HT-29 (cell line): ENCODE data around the gene DEFB129. TPM values are rescaled to one million over a fixed set of nuclear protein-coding genes. Genes with fewer than 3 reads are reported as not detected.

Source experiments
- total RNA-seq: library from RNA; depleted of rRNA; stranded (reverse); fragments of >200 nt; shearing (Covaris generic); gene quantifications from 2 replicates; pipeline ENCODE4 v1.2.3, GENCODE V29; 2014; rRNA removed

DEFB129 gene
- total RNA-seq, 1 experiment from 2014 or later = not detected

Other genes with a start within 250 kb of the DEFB129 start
- not detected in 2 replicates for gene DEFB125, start 139.6 kb upstream of the DEFB129 start, total RNA-seq
- gene DEFB126, start 84.7 kb upstream of the DEFB129 start, total RNA-seq = not detected in 2 replicates
- not detected in 2 replicates for gene DEFB127, start 69.8 kb upstream of the DEFB129 start, total RNA-seq
- gene DEFB128, start 37.5 kb upstream of the DEFB129 start, total RNA-seq = not detected in 2 replicates
- gene DEFB132, start 30.5 kb downstream of the DEFB129 start, total RNA-seq = not detected in 2 replicates
- 0.08 and 1.5 TPM in 2 replicates for gene C20orf96, start 63.5 kb downstream of the DEFB129 start, total RNA-seq
- gene ZCCHC3, start 70.3 kb downstream of the DEFB129 start, total RNA-seq = 15.5 and 16.8 TPM in 2 replicates
- gene SOX12, start 98.3 kb downstream of the DEFB129 start, total RNA-seq = 2.7 and 3.9 TPM in 2 replicates
- gene NRSN2, start 119.9 kb downstream of the DEFB129 start, total RNA-seq = 12.0 and 15.5 TPM in 2 replicates
- gene TRIB3, start 153.5 kb downstream of the DEFB129 start, total RNA-seq = 137 TPM in 2 replicates
- 208 and 221 TPM in 2 replicates for gene RBCK1, start 181.0 kb downstream of the DEFB129 start, total RNA-seq
- gene TBC1D20, start 235.3 kb downstream of the DEFB129 start, total RNA-seq = 16.7 and 19.5 TPM in 2 replicates